Esophagus mucosa (tissue), 1 donor: ENCODE measurements around the gene ZNF823. TPM values are rescaled to one million over a fixed set of nuclear protein-coding genes. Genes with fewer than 3 reads are reported as not detected.

Experiments used
- ATAC-seq: fragments of 200-7000 bp; cut with Tn5 transposase; one replicate; pipeline ENCODE4 v1.9.1; 2020
- total RNA-seq: library from RNA; stranded (reverse); gene quantifications from one replicate; pipeline ENCODE4 v1.2.4, GENCODE V29; 2023
- donor health status: DM: yes; HTN: yes; CAD: no.

The ZNF823 gene
- total RNA-seq, 1 donor from 2014 or later, result 8.4 TPM

DNA sequence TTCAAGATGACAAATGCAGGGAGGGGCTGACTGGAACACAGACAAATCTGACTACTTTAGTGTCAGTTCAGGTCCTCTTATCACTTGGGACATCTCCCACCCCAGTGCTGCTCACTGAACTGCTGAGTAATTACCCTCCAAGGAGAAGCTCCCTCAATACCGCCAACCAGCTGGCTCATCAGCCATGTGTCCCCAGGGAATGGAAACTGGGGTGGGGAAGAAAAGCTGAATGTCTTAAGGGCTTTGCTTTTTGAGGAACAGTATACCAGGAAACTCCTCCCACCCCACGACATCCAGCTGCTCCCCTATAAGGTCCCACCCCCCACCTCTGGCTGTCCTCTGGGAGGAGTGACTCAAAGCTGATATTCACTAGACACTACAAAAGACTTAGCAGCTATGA lies 2.0 kb downstream of the ZNF823 start:
- ATAC-seq, result peak; percentile 24

DNA sequence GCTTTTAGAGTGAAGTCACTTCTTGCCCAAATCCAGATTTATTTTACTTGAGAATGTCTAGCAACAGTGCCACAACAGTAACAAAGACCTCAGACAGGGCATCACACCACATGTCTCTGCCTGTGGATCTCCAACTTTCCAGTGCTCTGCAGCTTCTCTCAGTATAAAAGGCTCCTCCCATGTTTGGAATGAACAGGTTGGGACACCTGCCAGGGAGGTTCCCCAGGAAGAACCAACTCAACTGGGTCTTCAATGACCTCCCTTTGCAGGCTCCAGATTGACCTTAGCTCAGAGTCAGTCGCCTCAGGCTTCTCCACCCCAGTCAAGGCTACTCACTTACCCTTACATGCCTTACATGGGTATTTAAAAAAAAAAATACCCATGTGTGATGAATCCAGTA lies 3.4 kb downstream of the ZNF823 start:
- peak; percentile 13 for ATAC-seq

DNA sequence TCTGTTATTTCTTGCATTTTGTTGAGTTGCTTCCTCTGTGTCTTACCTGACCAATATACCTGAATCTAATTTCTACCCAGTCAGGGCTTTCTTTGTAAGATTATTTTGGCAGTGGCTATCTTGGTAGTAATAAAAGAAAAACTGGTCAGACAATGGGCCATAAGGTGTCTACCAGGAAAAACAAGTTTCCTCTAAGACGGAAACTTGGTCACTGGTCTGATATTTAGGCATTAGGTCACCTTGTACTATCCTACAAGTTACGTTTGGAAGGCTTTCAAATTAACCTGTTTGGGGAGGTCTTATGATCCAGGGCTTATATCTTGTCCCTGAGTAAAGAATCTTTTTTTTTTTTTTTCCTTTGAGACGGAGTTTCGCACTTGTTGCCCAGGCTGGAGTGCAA lies 9.2 kb downstream of the ZNF823 start:
- peak; percentile 95 for ATAC-seq

DNA sequence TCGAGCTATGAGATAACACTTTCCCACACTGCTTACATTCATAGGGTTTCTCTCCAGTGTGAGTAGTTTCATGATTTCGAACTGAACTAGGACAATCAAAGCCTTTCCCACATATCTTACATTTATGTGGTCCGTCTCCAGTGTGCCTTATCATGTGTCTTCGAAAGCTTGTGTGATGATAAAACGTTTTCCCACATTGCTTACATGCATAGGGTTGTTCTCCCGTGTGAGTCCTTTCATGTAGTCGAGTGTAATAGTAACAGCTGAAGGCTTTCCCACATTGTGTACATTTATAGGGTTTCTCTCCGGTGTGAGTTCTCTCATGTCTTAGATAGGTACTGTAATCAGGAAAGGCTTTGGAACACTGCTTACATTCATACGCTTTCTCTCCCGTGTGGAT lies 16.3 kb downstream of the ZNF823 start:
- ATAC-seq, result no peak

DNA sequence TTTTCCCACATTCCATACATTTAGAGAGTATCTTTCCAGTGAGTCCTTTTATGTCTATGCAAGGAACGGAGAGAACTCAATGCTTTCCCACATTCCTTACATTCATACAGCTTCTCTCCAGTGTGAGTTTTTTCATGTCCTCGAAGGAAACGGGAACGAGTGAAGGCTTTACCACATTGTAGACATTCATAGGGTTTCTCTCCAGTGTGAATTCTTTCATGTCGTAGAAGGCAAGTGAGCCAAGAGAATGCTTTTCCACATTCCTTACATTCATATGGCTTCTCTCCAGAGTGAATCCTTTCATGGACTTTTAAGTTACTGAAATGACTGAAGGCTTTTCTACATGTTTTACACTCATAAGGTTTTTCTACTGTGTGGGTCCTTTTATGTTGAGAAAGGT lies 17.1 kb downstream of the ZNF823 start:
- ATAC-seq, result no peak

DNA sequence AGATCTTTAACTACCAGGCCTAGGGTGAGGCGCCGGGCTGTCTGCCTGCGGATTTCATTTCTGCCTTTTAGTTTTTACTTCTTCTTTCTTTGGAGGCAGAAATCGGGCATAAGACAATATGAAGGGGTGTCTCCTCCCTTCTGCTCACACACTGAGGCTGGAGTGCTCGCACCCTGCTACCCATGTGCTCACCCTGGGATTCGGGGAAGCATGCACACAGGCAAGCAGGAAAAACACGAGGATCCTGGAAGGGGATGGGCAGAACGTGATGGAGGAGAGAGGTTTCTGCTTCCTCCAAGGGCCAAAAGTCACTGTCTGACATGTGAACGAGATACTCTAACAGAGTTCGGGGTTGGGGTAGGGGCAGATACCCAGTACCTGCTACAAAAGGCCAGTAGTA lies 28.4 kb downstream of the ZNF823 start:
- no peak for ATAC-seq

DNA sequence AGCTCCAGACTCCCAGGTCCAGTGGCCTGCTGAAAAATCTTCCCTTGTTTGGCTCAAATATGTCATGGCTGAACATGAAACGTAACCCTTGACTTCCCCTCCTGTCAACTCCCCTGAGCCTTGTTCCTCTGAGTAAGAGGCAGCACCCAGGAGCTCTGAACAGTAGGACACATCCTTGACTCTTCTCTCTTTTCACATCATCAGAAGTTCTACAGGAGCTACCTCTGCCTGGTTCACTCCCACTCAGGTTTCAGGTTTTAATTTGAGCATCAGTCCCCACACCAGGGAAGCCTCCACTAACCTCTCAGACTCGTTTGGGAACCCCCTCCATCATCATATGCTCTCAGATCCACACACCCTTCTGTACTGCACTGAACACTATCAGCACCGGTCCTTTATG lies 30.3 kb downstream of the ZNF823 start:
- no peak for ATAC-seq

DNA sequence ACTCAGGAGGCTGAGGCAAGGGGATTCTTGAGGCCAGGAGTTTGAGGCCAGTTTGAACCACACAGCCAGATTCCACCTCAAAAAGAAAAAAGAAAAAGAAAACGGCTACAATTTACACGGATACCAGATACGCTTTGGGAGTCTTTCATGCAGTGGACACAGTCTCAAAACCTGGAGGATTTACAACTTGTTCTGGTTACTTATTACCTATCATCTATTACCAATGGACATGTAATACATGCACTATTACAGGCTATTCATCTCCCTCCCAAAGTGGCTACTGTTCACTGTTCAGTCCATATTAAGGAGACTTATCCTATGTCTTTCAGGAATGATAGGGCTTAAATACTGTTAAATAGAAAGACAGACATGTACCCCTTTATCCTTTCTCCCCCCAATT lies 33.3 kb downstream of the ZNF823 start:
- ATAC-seq, result no peak

DNA sequence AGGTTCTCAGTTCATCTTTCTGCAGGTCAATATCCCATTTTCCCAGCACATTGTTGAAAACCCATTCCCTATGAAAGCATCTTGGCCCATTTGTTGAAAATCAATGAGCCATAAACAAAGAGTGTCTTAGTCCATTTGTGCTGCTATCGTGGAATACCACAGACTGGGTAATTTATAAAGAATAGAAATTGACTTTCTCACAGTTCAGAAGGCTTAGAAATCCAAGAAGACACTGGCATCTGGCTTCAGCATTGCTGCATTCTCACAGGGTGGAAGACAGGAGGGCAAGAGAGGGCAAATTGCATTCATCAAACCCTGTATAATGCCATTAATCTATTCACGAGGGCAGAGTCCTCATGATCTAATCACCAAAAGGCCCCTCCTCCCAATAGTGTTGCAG lies 34.1 kb downstream of the ZNF823 start:
- ATAC-seq, result no peak

DNA sequence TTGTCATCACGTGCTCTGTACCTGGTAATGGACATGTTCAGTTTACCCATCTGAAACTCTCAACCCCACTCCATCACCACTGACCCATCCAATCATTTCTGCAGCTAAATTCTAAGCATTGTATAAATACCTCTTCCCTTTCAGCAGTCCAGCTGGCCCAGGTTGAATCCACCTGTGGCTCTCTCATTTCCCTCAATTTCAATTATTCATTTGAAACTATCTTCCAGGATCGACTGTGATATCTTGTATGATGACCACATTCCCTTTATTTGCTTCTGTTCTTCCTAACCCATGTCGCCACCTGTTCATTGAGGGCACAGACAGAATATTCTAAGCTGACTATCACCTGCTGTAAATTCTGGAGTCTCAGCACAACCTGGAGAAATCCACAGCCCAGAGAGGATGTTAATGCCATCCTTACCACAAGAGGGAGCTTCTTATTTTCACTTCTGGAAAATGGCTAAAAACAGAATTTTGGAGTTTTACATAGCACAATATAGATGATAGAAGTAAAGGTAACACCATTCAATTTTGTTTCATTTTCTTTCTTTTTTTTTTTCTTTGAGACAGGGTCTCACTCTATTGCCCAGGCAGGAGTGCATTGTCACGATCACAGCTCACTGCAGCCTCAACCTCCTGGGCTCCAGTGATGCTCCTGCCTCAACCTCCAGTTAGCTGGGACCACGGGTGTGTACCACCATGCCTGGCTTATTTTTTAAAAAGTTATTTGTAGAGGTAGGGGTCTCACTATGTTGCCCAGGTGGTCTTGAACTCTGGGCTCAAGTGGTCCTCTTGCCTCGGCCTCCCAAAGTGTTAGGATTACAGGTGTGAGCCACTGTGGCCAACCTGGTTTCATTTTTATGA lies 38.6 kb downstream of the ZNF823 start:
- ATAC-seq, result no peak

DNA sequence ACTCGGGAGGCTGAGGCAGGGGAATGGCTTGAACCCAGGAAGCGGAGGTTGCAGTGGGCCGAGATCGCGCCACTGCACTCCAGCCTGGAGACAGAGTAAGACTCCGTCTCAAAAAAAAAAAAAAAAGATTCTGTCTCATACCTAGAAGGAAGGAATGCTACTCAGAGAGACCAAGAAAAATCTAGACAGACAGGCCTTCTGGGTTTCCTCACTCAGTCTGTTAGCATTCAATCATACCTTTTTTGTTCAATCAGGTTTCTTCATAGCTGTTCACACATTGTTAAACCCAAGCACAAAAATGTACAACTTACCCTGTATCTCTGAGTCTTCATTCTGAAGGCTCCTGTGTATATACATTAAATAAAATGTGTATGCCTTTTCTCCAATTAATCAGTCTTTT lies 40.5 kb downstream of the ZNF823 start:
- ATAC-seq, result no peak

DNA sequence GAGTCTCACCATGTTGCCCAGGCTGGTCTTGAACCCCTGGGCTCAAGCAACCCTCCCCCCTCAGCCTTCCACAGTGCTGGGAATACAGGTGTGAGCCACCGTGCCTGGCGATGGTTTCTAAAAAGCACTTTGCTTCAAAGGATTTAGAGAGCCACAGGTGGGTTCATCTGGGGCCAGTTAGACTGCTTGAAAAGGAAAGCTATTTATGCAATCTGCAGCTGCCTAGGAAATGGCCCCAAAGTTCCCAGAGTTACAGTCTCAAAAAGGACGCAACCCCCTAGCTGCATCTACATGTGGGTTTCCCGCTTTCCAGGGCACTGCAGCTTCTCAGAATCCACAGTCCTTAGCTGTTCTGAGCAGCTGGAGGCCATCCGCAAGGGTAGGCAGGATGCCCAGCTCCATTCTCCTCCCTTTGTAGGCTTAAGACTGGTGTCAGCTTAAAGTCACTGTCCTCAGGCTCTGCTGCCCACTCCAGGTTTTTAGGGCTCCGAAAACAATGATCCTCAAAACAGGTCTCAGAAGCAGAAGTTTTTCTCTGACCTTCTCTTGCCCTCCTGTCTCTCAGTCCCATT lies 41.4 kb downstream of the ZNF823 start:
- no peak for ATAC-seq

DNA sequence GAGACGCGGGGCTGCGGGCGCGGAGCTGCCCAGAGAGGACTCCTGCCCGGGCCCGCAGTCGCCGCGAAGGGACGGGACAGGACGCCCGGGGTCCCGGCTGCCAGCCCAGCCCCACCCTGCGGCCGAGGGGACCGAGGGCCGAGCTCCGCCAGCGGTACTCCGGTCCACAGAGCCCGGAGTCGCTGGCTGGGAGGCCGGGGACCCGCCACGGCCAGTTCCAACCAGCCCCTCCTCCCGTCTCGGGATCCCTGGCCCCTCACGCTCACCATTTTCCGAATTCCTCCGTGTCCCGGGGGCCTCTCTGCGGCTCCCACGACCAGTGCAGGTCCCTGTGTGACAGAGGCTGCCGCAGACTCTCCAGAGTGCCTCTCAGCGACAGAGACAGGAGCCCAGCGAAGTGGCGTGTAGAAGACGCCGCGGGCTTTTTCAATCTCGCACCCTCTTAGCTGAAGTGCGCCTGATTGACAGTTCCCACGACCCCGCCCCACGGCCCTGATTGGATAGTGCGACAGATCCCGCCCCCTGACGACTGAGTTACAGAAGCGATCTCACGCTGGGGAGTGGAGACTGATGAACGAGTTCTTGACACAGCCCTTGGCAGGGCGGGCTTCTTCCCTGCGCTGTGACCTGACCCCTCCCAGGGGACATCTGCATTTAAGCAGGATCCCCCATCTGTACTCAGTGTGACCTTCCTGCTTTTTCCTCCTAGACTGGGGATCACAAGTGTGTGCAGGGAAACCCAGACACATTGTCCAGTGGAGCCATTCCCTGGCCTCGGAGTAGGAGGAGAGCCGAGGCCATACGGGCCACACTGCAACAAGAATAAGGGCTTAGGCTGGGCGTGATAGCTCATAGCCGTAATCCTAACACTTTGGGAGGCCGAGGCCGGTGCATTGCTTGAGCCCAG lies 44.0 kb downstream of the ZNF823 start:
- ATAC-seq, result peak; percentile 97

DNA sequence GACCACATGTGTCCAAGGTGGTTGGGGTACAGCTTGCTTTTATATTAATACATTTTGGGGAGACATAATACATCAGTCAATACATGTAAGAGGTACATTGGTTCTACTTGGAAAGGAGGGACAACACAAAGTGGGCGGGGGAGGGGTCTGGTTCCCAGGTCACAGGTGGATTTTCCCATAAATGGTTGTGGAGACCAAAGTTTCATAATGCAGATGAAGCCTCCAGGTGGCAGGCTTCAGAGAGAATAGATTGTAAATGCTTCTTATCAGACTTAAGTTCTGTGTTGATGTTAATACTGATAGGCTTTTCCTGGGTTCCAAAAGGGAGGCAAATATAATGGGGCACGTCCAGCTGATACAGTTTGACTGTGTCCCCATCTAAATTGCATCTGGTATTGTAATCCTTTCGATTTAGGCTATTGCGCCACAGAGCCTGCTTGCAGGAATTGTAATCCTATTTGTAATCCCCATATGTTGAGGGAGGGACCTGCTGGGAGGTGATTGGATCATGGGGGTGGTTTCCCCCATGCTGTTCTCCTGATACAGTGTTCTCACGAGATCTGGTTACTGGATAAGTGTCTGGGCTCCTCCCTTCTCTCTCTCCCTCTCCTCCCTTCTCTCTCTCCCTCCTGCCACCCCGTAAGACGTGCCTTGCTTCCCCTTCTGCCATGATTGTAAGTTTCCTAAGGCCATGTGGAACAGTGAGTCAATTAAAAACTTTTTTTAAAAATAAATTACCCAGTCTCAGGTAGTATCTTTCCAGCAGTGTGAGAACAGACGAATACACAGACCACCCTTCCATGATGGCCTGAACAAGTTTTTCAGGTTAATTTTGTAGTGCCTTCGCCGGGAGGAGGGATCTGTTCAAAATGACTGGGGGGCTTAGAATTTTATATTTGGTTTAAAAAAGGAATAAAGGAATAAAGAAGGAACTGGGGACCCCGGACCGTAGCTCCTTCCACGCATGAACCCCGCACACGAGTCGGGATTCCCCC lies 44.9 kb downstream of the ZNF823 start:
- peak; percentile 63 for ATAC-seq

DNA sequence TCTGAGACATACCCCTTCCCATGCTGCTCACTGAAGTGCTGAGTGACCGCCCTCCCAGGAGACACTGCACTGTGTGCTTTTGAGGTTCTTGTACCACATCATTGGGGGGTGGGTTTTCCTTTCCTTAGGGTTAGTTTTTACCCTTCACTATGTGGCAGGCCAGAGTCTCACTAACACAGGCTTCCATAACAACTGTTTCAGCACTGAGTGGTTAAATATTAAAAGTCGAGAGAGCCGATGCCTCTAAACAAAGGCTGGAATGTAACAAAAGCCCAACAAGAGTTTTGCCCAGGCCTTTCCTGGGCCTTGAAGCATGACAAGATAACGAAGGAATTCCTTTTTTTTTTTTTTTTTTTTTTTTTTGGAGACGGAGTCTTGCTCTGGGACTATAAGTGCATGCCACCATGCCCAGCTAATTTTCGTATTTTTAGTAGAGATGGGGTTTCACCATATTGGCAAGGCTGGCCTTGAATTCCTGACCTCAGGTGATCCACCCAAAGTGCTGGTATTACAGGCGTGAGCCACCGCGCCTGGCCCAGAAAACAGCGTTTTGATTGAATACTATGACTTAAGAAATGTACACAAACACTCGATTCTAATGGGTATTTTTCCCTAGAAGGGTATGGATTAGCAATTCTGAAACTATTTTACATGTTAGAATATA lies 46.5 kb downstream of the ZNF823 start:
- no peak for ATAC-seq

DNA sequence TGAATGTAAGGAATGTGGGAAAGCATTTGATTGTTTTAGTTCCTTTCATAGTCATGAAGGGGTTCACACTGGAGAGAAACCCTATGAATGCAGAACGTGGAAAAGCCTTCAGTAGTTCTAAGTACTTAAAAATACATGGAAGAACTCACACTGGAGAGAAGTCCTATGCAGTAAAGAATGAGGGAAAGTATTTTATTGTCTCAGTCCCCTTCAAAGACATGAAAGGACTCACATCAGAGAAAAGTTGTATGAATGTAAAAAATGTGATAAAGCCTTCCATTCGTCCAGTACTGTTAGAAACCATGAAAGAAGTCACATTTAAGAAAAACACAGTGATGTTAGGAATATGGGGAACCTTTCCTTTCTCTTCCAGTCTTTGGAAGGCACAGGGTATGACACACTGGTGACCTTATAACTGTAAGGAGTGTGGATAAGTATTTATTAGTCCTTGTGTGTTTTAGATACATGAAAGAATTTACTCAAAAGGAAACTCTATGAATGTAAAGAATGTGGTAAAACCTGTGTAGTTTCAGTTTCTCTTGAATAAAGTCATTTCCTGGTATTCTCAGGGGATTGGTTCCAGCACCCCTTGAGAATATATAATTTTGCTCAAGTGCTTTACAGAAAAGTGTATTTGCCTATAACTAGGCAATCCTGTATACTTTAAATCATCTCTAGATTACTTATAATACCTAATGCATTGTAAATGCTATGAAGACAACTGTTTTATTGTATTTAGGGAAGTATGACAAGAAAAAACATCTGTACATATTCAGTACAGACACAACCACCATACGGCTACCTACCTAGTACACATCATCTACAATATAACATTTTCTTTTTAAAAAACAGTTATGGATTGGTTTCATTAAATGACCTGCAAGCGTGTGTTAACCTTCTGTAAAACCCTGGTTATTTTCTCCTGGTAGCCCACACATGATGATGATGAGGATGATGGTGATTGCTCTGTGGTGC lies 52.8 kb downstream of the ZNF823 start:
- ATAC-seq, result no peak

DNA sequence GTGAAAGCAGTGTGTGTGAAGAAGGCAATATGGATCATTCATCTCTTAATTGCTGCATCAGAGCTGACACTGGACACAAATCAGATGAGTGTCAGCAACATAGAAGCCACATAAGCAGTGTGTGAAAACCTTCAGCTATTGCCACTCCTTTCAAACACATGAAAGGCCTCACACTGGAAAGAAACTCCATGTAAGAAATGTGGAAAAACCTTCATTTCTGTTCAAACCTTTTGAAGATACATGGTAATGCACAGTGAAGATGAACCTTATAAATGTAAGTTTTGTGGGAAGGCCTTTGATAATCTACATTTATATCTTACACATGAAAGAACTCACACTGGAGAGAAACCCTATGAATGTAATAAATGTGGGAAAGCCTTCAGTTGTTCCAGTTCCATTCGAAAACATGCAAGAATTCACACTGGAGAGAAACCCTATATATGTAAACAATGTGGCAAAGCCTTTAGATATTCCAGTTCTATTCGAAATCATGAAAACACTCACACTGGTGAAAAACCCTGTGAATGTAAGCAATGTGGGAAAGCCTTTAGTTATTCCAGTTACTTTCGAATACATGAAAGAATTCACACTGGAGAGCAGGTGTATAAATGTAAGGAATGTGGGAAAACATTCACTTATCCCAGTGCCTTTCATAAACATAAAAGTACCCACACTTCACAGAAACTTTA lies 53.6 kb downstream of the ZNF823 start:
- no peak for ATAC-seq

DNA sequence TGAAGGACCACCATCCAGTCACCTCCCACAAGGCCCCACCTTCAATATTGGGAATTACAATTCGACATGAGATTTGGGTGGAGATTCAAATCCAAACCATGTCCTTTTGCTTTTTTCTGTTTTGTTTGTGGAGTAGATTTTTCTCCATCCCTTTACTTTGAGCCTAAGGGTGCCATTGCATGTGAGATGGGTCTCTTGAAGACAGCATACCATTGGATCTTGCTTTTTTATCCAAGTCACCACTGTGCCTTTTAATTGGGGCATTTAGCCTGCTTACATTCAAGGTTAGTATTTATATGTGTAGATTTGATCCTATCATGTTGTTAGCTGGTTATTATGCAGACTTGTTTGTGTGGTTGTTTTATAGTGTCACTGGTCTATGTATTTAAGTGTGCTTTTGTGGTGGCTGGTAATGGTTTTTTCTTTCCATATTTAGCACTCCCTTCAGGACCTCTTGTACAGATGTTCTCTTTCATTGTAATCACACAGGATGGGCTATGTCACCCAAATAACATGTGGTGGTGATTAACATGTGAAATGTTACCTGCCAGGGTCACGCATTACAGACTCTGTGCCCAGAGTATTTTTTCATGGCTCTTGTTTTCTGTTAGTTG lies 58.0 kb downstream of the ZNF823 start:
- ATAC-seq, result no peak

DNA sequence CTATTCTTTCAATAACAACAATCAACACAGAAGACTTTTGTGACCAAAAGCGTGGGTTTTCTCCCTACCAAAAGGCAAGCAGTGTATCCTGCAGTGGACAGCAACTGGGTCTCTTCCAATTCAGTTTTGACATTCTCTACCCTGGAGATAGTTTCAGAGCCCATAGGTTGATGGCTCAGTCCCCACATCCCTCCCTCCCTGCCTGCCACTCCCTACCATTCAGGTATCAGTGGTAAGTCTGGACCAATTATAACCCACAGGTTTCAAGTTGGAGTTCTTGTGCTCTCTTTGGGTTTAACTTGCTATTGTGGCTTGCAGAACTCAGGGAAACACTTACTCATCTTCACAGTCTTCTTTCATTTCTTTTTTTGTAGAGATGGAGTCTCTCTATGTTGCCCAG lies 60.2 kb downstream of the ZNF823 start:
- no peak for ATAC-seq
